IgD-negative memory B cell (primary cell): Measurements from ENCODE around the gene TBX1. TPM values are rescaled to one million over a fixed set of nuclear protein-coding genes. Genes with fewer than 3 reads are reported as not detected.
"Not testable (repeated sequence)": the region's sequence is repeated elsewhere in the genome, so short reads cannot be mapped to it uniquely, and the experiment has no call there.

Experiments
- H3K27ac Mint-ChIP-seq, 3 donors: one replicate each; pipeline ENCODE4 v1.8.0; 2020 to 2022; ENCODE audit warnings: mild to moderate bottlenecking in 3 of 3, mixed read lengths in 3 of 3, moderate library complexity in 1 of 3
- H3K27me3 Mint-ChIP-seq: one replicate; pipeline ENCODE4 v1.8.0; 2021; ENCODE audit warnings: mixed read lengths
- H3K36me3 Mint-ChIP-seq: one replicate; pipeline ENCODE4 v1.8.0; 2020; ENCODE audit warnings: mild to moderate bottlenecking, mixed read lengths
- H3K4me1 Mint-ChIP-seq, 3 donors: one replicate each; pipeline ENCODE4 v1.8.0; 2020 to 2022; ENCODE audit warnings: mixed read lengths in 3 of 3, mild to moderate bottlenecking in 1 of 3
- H3K4me3 Mint-ChIP-seq, 4 donors: one replicate each; pipeline ENCODE4 v1.8.0; 2020 to 2022; ENCODE audit warnings: mild to moderate bottlenecking in 4 of 4, mixed read lengths in 4 of 4, moderate library complexity in 3 of 4
- H3K9me3 Mint-ChIP-seq, 3 donors: one replicate each; pipeline ENCODE4 v1.8.0; 2020 to 2021; ENCODE audit warnings: mixed read lengths in 3 of 3, mild to moderate bottlenecking in 1 of 3
- polyA plus RNA-seq: library from polyadenylated mRNA; unstranded; fragments of 300-500 nt; fragmentation: Illumina TruSeq; gene quantifications from one replicate; pipeline ENCODE4 v1.2.3, GENCODE V29; 2021

Gene TBX1
- polyA plus RNA-seq, 1 donor from 2014 or later = not detected

GRCh38 chr22:19770349-19771220 is 10.0 kb downstream of the TBX1 start:
- Mint-ChIP-seq H3K27me3 (peaks cover 63% of the 10 kb centered on the region), H3K36me3 (peaks cover 3% of the 10 kb centered on the region), H3K27ac (no peak overlapping the region), H3K4me3 (peak overlapping the region in 1 of 4 donors; percentile 43), H3K4me1 (peaks cover 17 to 24% (median 19%) of the 10 kb centered on the region in 3 donors), H3K9me3 (peaks cover 0 to 2% (median 0%) of the 10 kb centered on the region in 3 donors)

GRCh38 chr22:19772422-19772672 is 11.8 kb downstream of the TBX1 start:
- Mint-ChIP-seq H3K27ac (peak overlapping the region in 1 of 3 donors; percentile 33), H3K36me3 (peaks cover 3% of the 10 kb centered on the region), H3K9me3 (peaks cover 0 to 2% (median 0%) of the 10 kb centered on the region in 3 donors), H3K4me3 (peak overlapping the region in 3 of 4 donors; percentile 12 to 98 (median 49)), H3K27me3 (peaks cover 71% of the 10 kb centered on the region), H3K4me1 (peaks cover 21 to 30% (median 24%) of the 10 kb centered on the region in 3 donors)

- Mint-ChIP-seq H3K27ac (peak overlapping the region in 2 of 3 donors; percentile 33 to 86), H3K4me3 (peak overlapping the region; percentile 49 to 98 (median 86)), H3K9me3 (peaks cover 0 to 2% (median 0%) of the 10 kb centered on the region in 3 donors), H3K27me3 (peaks cover 73% of the 10 kb centered on the region), H3K4me1 (peaks cover 21 to 27% (median 24%) of the 10 kb centered on the region in 3 donors), H3K36me3 (peaks cover 3% of the 10 kb centered on the region)
These were observed 12.3 kb downstream of the TBX1 start for GRCh38 chr22:19772673-19773469.

- Mint-ChIP-seq H3K4me1 (peaks cover 21 to 27% (median 24%) of the 10 kb centered on the region in 3 donors), H3K27me3 (peaks cover 72% of the 10 kb centered on the region), H3K36me3 (peaks cover 5% of the 10 kb centered on the region), H3K9me3 (peaks cover 0 to 2% (median 0%) of the 10 kb centered on the region in 3 donors), H3K27ac (peak overlapping the region in 1 of 3 donors; percentile 33), H3K4me3 (peak overlapping the region; percentile 49 to 98 (median 86))
These were observed 13.0 kb downstream of the TBX1 start for GRCh38 chr22:19773470-19774040.

GRCh38 chr22:19774628-19775027 is 14.1 kb downstream of the TBX1 start:
- Mint-ChIP-seq H3K4me3 (no peak overlapping the region), H3K27ac (peak overlapping the region in 1 of 3 donors; percentile 67), H3K27me3 (peaks cover 69% of the 10 kb centered on the region), H3K36me3 (peaks cover 6% of the 10 kb centered on the region), H3K4me1 (peaks cover 21 to 27% (median 27%) of the 10 kb centered on the region in 3 donors), H3K9me3 (no peaks in the 10 kb centered on the region)

GRCh38 chr22:19775496-19776325 is 15.1 kb downstream of the TBX1 start:
- Mint-ChIP-seq H3K4me1 (peaks cover 26 to 33% (median 26%) of the 10 kb centered on the region in 3 donors), H3K4me3 (peak overlapping the region in 1 of 4 donors; percentile 61), H3K36me3 (peaks cover 8% of the 10 kb centered on the region), H3K9me3 (peaks cover 0 to 1% (median 0%) of the 10 kb centered on the region in 3 donors), H3K27ac (no peak overlapping the region), H3K27me3 (peaks cover 67% of the 10 kb centered on the region)

- H3K4me1 Mint-ChIP-seq = peaks cover 26 to 34% (median 26%) of the 10 kb centered on the region in 3 donors
- H3K27ac Mint-ChIP-seq = no peak overlapping the region
- H3K36me3 Mint-ChIP-seq = peaks cover 8% of the 10 kb centered on the region
- H3K4me3 Mint-ChIP-seq = peak overlapping the region in 2 of 4 donors; percentile 61 to 81
- peaks cover 66% of the 10 kb centered on the region for H3K27me3 Mint-ChIP-seq
- peaks cover 0 to 1% (median 0%) of the 10 kb centered on the region in 3 donors for H3K9me3 Mint-ChIP-seq
These were observed 16.0 kb downstream of the TBX1 start for GRCh38 chr22:19776433-19777031.

GRCh38 chr22:19777192-19777591 is 16.6 kb downstream of the TBX1 start:
- H3K36me3 Mint-ChIP-seq, H3K9me3 Mint-ChIP-seq, H3K4me3 Mint-ChIP-seq, H3K27ac Mint-ChIP-seq: not testable (repeated sequence)
- Mint-ChIP-seq H3K4me1 (peaks cover 26 to 33% (median 26%) of the 10 kb centered on the region in 3 donors), H3K27me3 (peaks cover 66% of the 10 kb centered on the region)

- H3K4me1 Mint-ChIP-seq = peaks cover 14 to 19% (median 18%) of the 10 kb centered on the region in 3 donors
- peaks cover 0 to 1% (median 0%) of the 10 kb centered on the region in 3 donors for H3K9me3 Mint-ChIP-seq
These were observed 18.4 kb downstream of the TBX1 start for GRCh38 chr22:19779011-19779421.

GRCh38 chr22:19779685-19780268 is 19.2 kb downstream of the TBX1 start:
- H3K36me3 Mint-ChIP-seq = peaks cover 5% of the 10 kb centered on the region
- H3K4me1 Mint-ChIP-seq = peaks cover 12 to 15% (median 14%) of the 10 kb centered on the region in 3 donors
- peaks cover 0 to 1% (median 0%) of the 10 kb centered on the region in 3 donors for H3K9me3 Mint-ChIP-seq
- peaks cover 56% of the 10 kb centered on the region for H3K27me3 Mint-ChIP-seq
- H3K4me3 Mint-ChIP-seq = no peak overlapping the region
- no peak overlapping the region for H3K27ac Mint-ChIP-seq

More at GRCh38 chr22:19779011-19779421, 18.4 kb downstream of the TBX1 start:
- H3K36me3 Mint-ChIP-seq = peaks cover 5% of the 10 kb centered on the region
- peaks cover 62% of the 10 kb centered on the region for H3K27me3 Mint-ChIP-seq
- H3K27ac Mint-ChIP-seq = no peak overlapping the region
- no peak overlapping the region for H3K4me3 Mint-ChIP-seq

GRCh38 chr22:19782533-19782932 is 22.0 kb downstream of the TBX1 start:
- Mint-ChIP-seq H3K4me3 (no peak overlapping the region), H3K36me3 (peaks cover 5% of the 10 kb centered on the region), H3K27me3 (peaks cover 41% of the 10 kb centered on the region), H3K27ac (no peak overlapping the region), H3K9me3 (peaks cover 0 to 1% (median 0%) of the 10 kb centered on the region in 3 donors), H3K4me1 (peaks cover 5 to 7% (median 7%) of the 10 kb centered on the region in 3 donors)

- H3K4me1 Mint-ChIP-seq = peaks cover 5 to 7% (median 7%) of the 10 kb centered on the region in 3 donors
- H3K27me3 Mint-ChIP-seq = peaks cover 32% of the 10 kb centered on the region
- H3K27ac Mint-ChIP-seq = no peak overlapping the region
- peaks cover 3% of the 10 kb centered on the region for H3K36me3 Mint-ChIP-seq
- H3K9me3 Mint-ChIP-seq = peaks cover 0 to 1% (median 0%) of the 10 kb centered on the region in 3 donors
- H3K4me3 Mint-ChIP-seq = no peak overlapping the region
These were observed 23.2 kb downstream of the TBX1 start for GRCh38 chr22:19783586-19784383.
